ENCODE measurements around the gene CCL18. TPM values are rescaled to one million over a fixed set of nuclear protein-coding genes. Genes with fewer than 3 reads are reported as not detected.
"Not testable (repeated sequence)": the region's sequence is repeated elsewhere in the genome, so short reads cannot be mapped to it uniquely, and the experiment has no call there.

The CCL18 gene
- total RNA-seq, 1 experiment from 2014 or later = not detected

DNA sequence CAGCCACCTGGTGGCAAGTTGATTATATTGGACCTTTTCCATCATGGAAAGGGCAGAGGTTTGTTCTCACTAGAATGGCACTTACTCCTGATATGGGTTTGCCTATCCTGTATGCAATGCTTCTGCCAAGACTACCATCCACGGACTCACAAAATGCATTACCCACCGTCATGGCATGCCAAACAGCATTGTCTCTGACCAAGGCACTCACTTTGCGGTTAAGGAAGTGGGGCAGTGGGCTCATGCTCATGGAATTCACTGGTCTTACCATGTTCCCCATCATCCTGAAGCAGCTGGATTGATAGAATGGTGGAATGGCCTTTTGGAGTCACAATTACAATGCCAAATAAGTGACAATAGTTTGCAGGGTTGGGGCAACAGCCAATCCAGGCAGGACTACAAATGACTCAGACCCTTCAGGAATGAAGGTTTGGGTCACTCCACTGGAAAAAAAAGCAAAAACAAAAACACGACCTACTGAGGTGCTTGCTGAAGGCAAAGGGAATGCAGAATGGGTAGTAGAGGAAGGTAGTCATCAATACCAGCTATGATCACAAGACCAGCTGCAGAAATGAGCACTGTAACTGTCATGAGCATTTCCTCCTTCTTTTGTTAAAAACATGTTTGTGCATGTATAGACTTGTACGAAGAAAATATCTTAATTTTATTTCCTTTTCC is 51.0 kb downstream of the CCL18 start:
- not testable (repeated sequence) for H3K4me2 ChIP-seq (ENCODE audit: insufficient read depth, insufficient read length, low read length); H4K20me1 ChIP-seq (ENCODE audit: control insufficient read depth, insufficient read depth, insufficient read length); H3K79me1 ChIP-seq (ENCODE audit: insufficient read depth, low read depth, low read length, poor library complexity, severe bottlenecking); H2BK5ac ChIP-seq (ENCODE audit: insufficient read length, low read length); H2BK15ac ChIP-seq (ENCODE audit: low read depth, low read length); H3K27me3 ChIP-seq (ENCODE audit: insufficient read depth, low read length); H4K5ac ChIP-seq (ENCODE audit: insufficient read length, low read depth, low read length); H2BK120ac ChIP-seq (ENCODE audit: low read depth, low read length, poor library complexity, severe bottlenecking); H3K4ac ChIP-seq (ENCODE audit: low read depth, low read length); H2BK20ac ChIP-seq (ENCODE audit: low read depth, low read length, poor library complexity, severe bottlenecking); H2BK12ac ChIP-seq (ENCODE audit: insufficient read length, low read depth, low read length); DNase-seq; H3K9me3 ChIP-seq (ENCODE audit: control insufficient read depth, low read depth, low read length); H2AK5ac ChIP-seq (ENCODE audit: insufficient read length, low read length); H3K79me2 ChIP-seq (ENCODE audit: insufficient read depth, low read length); H3K4me1 ChIP-seq (ENCODE audit: insufficient read depth, low read length); H3K23me2 ChIP-seq (ENCODE audit: insufficient read length, low read depth, low read length, poor library complexity, severe bottlenecking); H3K56ac ChIP-seq (ENCODE audit: insufficient read length, low read depth, low read length); H3K27me3 Mint-ChIP-seq (ENCODE audit: low read depth); H3K18ac ChIP-seq (ENCODE audit: insufficient read length, low read depth, low read length); H4K91ac ChIP-seq (ENCODE audit: insufficient read length, low read depth, low read length); H4K8ac ChIP-seq (replicated peaks; ENCODE audit: insufficient read length, low read depth, low read length); H3K9ac ChIP-seq (ENCODE audit: extremely low read depth, insufficient read length, low read length); H3K27ac Mint-ChIP-seq; H2AFZ ChIP-seq (ENCODE audit: low read length); H3K23ac ChIP-seq (ENCODE audit: insufficient read length, low read depth, low read length); H3T11ph ChIP-seq (ENCODE audit: low read length); H3K14ac ChIP-seq (ENCODE audit: insufficient read depth, low read length); H3K27ac ChIP-seq (ENCODE audit: insufficient read length, low read depth, low read length); H3K4me3 Mint-ChIP-seq
- Mint-ChIP-seq H3K36me3 (ENCODE audit: insufficient read depth in 1 of 3, low read depth in 3 of 3) (peaks cover 5 to 22% (median 7%) of the 10 kb centered on the region in 3 experiments), H3K4me1 (peaks cover 23 to 25% of the 10 kb centered on the region in 2 experiments), H3K9me3 (peaks cover 11 to 22% of the 10 kb centered on the region in 2 experiments)
- no CpG with 5 or more reads among the region's 5 CpGs for WGBS (ENCODE audit: extremely low coverage, insufficient read length, low lambda C conversion rate)

DNA sequence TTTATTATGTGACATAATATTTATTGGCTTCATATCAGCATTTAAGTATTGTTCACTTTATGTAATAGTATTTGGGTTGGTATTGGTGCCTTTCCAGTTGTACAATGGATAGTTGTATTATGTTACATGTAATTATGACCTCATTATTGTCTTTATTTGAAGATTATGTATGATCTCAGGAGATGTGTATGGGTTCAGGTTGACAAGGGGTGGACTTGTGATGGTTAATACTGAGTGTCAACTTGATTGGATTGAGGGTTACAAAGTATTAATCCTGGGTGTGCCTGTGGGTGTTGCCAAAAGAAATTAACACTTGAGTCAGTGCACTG is 51.5 kb downstream of the CCL18 start:
- H3K9me3 Mint-ChIP-seq = peaks cover 11 to 22% of the 10 kb centered on the region in 2 experiments
- not testable (repeated sequence) for H3K27ac Mint-ChIP-seq

More for the DNA sequence above, 51.5 kb downstream of the CCL18 start:
- H3K56ac ChIP-seq (ENCODE audit: insufficient read length, low read depth, low read length); H4K91ac ChIP-seq (ENCODE audit: insufficient read length, low read depth, low read length); H3K23ac ChIP-seq (ENCODE audit: insufficient read length, low read depth, low read length); DNase-seq; H3T11ph ChIP-seq (ENCODE audit: low read length); H2BK15ac ChIP-seq (ENCODE audit: low read depth, low read length); H2BK120ac ChIP-seq (ENCODE audit: low read depth, low read length, poor library complexity, severe bottlenecking); H2BK20ac ChIP-seq (ENCODE audit: low read depth, low read length, poor library complexity, severe bottlenecking); H3K4ac ChIP-seq (ENCODE audit: low read depth, low read length); H3K27me3 Mint-ChIP-seq (ENCODE audit: low read depth); H3K79me2 ChIP-seq (ENCODE audit: insufficient read depth, low read length); H3K79me1 ChIP-seq (ENCODE audit: insufficient read depth, low read depth, low read length, poor library complexity, severe bottlenecking); H3K9me3 ChIP-seq (ENCODE audit: control insufficient read depth, low read depth, low read length); H2AFZ ChIP-seq (ENCODE audit: low read length); H3K18ac ChIP-seq (ENCODE audit: insufficient read length, low read depth, low read length); H3K27ac ChIP-seq (ENCODE audit: insufficient read length, low read depth, low read length); H4K20me1 ChIP-seq (ENCODE audit: control insufficient read depth, insufficient read depth, insufficient read length); H3K4me1 ChIP-seq (ENCODE audit: insufficient read depth, low read length); H2AK5ac ChIP-seq (ENCODE audit: insufficient read length, low read length); H3K4me2 ChIP-seq (ENCODE audit: insufficient read depth, insufficient read length, low read length); H3K14ac ChIP-seq (ENCODE audit: insufficient read depth, low read length); H4K5ac ChIP-seq (ENCODE audit: insufficient read length, low read depth, low read length); H2BK12ac ChIP-seq (ENCODE audit: insufficient read length, low read depth, low read length); H4K8ac ChIP-seq (replicated peaks; ENCODE audit: insufficient read length, low read depth, low read length); H3K27me3 ChIP-seq (ENCODE audit: insufficient read depth, low read length); H3K4me3 Mint-ChIP-seq; H3K23me2 ChIP-seq (ENCODE audit: insufficient read length, low read depth, low read length, poor library complexity, severe bottlenecking); H2BK5ac ChIP-seq (ENCODE audit: insufficient read length, low read length); H3K9ac ChIP-seq (ENCODE audit: extremely low read depth, insufficient read length, low read length): not testable (repeated sequence)
- peaks cover 23% of the 10 kb centered on the region in 2 experiments for H3K4me1 Mint-ChIP-seq
- H3K36me3 Mint-ChIP-seq (ENCODE audit: insufficient read depth in 1 of 3, low read depth in 3 of 3) = peaks cover 5 to 22% (median 7%) of the 10 kb centered on the region in 3 experiments
